Activated naive CD8-positive, alpha-beta T cell treated with anti-CD3 and anti-CD28 coated beads, Interleukin-2, amount 50 U/mL, for 24 hours (primary cell): Measurements from ENCODE around the gene NKX2-2.
A peak's percentile ranks its signal among the peaks of the same experiment; 100 is the strongest.

ENCODE experiments used
- ATAC-seq: fragments of 150-1000 bp; cut with Tn5 transposase; one replicate; pipeline ENCODE4 v1.10.0; 2021
- DNase-seq: peaks from one replicate; pipeline ENCODE4 v3.0.0; 2021
- H3K27ac Mint-ChIP-seq: one replicate; pipeline ENCODE4 v1.8.0; 2021; ENCODE audit warnings: mild to moderate bottlenecking, mixed read lengths
- H3K27me3 Mint-ChIP-seq: one replicate; pipeline ENCODE4 v1.8.0; 2021; ENCODE audit warnings: mixed read lengths
- H3K36me3 Mint-ChIP-seq: one replicate; pipeline ENCODE4 v1.8.0; 2021; ENCODE audit warnings: low read depth, mixed read lengths
- H3K4me1 Mint-ChIP-seq: one replicate; pipeline ENCODE4 v1.8.0; 2021; ENCODE audit warnings: mixed read lengths
- H3K4me3 Mint-ChIP-seq: one replicate; pipeline ENCODE4 v1.8.0; 2021; ENCODE audit warnings: mild to moderate bottlenecking, moderate library complexity, mixed read lengths
- H3K9me3 Mint-ChIP-seq: one replicate; pipeline ENCODE4 v1.8.0; 2021; ENCODE audit warnings: mixed read lengths

Gene NKX2-2

GRCh38 chr20:21516861-21517565 is 3.1 kb upstream of the NKX2-2 start:
- H3K4me3 Mint-ChIP-seq, result no peak overlapping the region
- no peak for DNase-seq
- no peak overlapping the region for H3K27ac Mint-ChIP-seq
- peaks cover 75% of the 10 kb centered on the region for H3K27me3 Mint-ChIP-seq
- no peaks in the 10 kb centered on the region for H3K36me3 Mint-ChIP-seq
- H3K9me3 Mint-ChIP-seq, result no peaks in the 10 kb centered on the region
- H3K4me1 Mint-ChIP-seq, result peaks cover 37% of the 10 kb centered on the region
- ATAC-seq, result no peak

DNA sequence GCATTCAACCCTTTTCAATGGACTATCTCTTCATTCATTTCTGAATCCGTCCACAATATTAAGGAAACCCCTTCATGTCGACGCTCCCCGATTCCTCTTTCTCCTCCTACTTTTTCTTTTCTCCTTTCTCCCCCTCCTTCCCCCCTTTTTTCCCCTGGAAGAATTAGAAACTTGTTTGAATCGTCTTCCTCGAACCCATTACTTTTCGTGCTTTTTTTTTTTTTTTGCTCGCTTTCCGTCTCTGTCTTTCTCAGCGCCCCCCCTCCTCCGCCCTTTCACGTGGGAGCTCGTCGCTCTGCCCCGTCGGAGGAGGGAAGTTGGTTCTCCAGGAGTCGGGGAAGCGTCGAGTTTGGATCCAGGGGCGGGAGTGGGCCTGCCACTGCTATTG is 2.3 kb upstream of the NKX2-2 start:
- Mint-ChIP-seq H3K27ac (no peak overlapping the region), H3K27me3 (peaks cover 78% of the 10 kb centered on the region), H3K4me1 (peaks cover 40% of the 10 kb centered on the region), H3K4me3 (no peak overlapping the region), H3K36me3 (no peaks in the 10 kb centered on the region), H3K9me3 (no peaks in the 10 kb centered on the region)
- ATAC-seq (no peak), DNase-seq (no peak)

DNA sequence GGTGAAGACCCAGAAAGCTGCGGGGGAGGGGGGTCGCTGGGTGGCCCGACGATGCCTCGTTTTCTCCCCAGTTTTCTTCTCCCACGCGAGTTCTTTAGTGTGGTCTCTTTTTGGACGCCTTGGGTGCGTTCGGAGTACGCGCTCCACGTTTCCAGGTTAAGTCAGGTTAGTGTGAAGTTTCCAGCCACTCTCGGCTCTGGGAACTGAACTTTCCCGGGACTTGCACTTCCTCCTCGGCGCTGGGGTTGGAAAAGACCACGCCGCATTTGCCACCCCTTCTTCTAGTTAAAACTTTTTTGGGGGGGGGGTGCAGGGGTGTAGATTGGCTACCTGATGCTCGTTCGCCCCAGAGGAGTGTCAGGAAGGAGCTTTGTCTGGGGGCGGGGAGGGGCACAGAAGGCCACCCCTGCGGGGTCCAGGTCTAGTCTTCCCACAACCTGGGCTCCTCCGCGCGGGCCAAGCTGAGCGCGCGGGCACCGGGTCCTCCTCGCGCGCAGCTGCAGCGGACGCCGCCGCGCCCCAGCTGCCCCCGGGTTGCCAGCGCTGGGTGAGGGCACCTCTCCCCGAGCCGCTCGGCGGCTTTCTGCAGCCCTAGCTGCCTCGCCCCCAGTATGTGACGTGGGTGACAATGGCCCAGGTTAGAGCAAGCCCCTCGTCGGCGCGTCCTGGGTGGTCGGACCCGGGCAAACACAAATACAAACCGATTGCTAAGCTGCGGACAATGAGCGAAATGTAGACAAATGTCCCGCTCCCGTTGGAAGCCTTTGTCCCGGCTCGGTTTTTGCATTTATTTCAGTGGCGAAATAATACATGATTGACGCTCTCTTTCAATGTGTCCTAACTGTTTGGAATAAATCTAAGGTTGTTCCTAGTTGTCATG is 1.7 kb upstream of the NKX2-2 start:
- Mint-ChIP-seq H3K4me1 (peaks cover 36% of the 10 kb centered on the region), H3K27me3 (peaks cover 75% of the 10 kb centered on the region), H3K9me3 (no peaks in the 10 kb centered on the region), H3K4me3 (no peak overlapping the region), H3K36me3 (no peaks in the 10 kb centered on the region), H3K27ac (no peak overlapping the region)
- peak; percentile 5 for DNase-seq
- no peak for ATAC-seq

GRCh38 chr20:21514553-21515251 is 838 bp upstream of the NKX2-2 start:
- H3K27ac Mint-ChIP-seq, result no peak overlapping the region
- ATAC-seq, result no peak
- no peaks in the 10 kb centered on the region for H3K36me3 Mint-ChIP-seq
- H3K4me3 Mint-ChIP-seq, result peak overlapping the region; percentile 32
- peaks cover 73% of the 10 kb centered on the region for H3K27me3 Mint-ChIP-seq
- DNase-seq, result no peak
- no peaks in the 10 kb centered on the region for H3K9me3 Mint-ChIP-seq
- peaks cover 39% of the 10 kb centered on the region for H3K4me1 Mint-ChIP-seq

GRCh38 chr20:21513181-21513663 is 642 bp downstream of the NKX2-2 start:
- DNase-seq (peak; percentile 5), ATAC-seq (no peak)
- Mint-ChIP-seq H3K27me3 (peaks cover 72% of the 10 kb centered on the region), H3K4me3 (peak overlapping the region; percentile 36), H3K9me3 (no peaks in the 10 kb centered on the region), H3K4me1 (peaks cover 43% of the 10 kb centered on the region), H3K27ac (no peak overlapping the region), H3K36me3 (no peaks in the 10 kb centered on the region)

GRCh38 chr20:21512634-21513180 is 1.2 kb downstream of the NKX2-2 start:
- DNase-seq (no peak), ATAC-seq (no peak)
- Mint-ChIP-seq H3K36me3 (no peaks in the 10 kb centered on the region), H3K4me3 (peak overlapping the region; percentile 38), H3K4me1 (peaks cover 41% of the 10 kb centered on the region), H3K27me3 (peaks cover 72% of the 10 kb centered on the region), H3K27ac (no peak overlapping the region), H3K9me3 (no peaks in the 10 kb centered on the region)

DNA sequence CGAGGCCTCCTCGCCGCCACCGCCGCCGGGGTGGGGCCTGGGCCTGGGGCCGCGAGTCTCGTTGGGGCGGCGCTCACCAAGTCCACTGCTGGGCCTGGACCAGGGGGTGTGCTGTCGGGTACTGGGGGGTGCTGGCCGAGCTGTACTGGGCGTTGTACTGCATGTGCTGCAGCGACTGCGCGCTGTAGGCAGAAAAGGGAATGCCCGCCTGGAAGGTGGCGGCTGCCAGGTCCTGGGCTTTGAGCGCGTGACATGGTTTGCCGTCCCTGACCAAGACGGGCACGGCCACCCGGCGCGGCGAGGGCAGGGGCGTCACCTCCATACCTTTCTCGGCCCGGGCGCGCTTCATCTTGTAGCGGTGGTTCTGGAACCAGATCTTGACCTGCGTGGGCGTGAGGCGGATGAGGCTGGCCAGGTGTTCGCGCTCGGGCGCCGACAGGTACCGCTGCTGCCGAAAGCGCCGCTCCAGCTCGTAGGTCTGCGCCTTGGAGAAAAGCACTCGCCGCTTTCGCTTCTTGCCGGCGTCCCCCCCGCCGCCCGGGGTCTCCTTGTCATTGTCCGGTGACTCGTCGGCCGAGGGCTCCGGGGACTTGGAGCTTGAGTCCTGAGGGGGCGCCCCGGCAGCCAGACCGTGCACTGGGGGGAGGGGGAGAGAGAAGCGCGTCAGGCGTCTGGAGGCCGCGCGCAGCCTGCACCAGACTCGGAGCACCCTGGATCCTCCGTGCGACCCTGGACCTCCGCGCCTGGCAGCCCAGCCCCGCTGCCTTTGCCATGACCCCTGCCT is 1.8 kb downstream of the NKX2-2 start:
- DNase-seq (peak; percentile 13), ATAC-seq (no peak)
- peaks cover 72% of the 10 kb centered on the region for H3K27me3 Mint-ChIP-seq
- peaks cover 38% of the 10 kb centered on the region for H3K4me1 Mint-ChIP-seq
- H3K36me3 Mint-ChIP-seq, result no peaks in the 10 kb centered on the region
- no peak overlapping the region for H3K27ac Mint-ChIP-seq
- no peaks in the 10 kb centered on the region for H3K9me3 Mint-ChIP-seq
- peak overlapping the region; percentile 38 for H3K4me3 Mint-ChIP-seq

GRCh38 chr20:21511485-21511849 is 2.4 kb downstream of the NKX2-2 start:
- Mint-ChIP-seq H3K4me1 (peaks cover 36% of the 10 kb centered on the region), H3K4me3 (peak overlapping the region; percentile 45)
- no peak for ATAC-seq

GRCh38 chr20:21510414-21511384 is 3.2 kb downstream of the NKX2-2 start:
- DNase-seq, result peak; percentile 14
- Mint-ChIP-seq H3K4me1 (peaks cover 33% of the 10 kb centered on the region), H3K4me3 (peak overlapping the region; percentile 71), H3K27ac (no peak overlapping the region), H3K36me3 (no peaks in the 10 kb centered on the region), H3K27me3 (peaks cover 66% of the 10 kb centered on the region), H3K9me3 (no peaks in the 10 kb centered on the region)
- no peak for ATAC-seq

More at GRCh38 chr20:21511485-21511849, 2.4 kb downstream of the NKX2-2 start:
- H3K36me3 Mint-ChIP-seq, result no peaks in the 10 kb centered on the region
- no peak overlapping the region for H3K27ac Mint-ChIP-seq
- no peak for DNase-seq
- no peaks in the 10 kb centered on the region for H3K9me3 Mint-ChIP-seq
- H3K27me3 Mint-ChIP-seq, result peaks cover 72% of the 10 kb centered on the region

- DNase-seq (peak; percentile 11), ATAC-seq (no peak)
- peaks cover 38% of the 10 kb centered on the region for H3K4me1 Mint-ChIP-seq
- peaks cover 72% of the 10 kb centered on the region for H3K27me3 Mint-ChIP-seq
- H3K9me3 Mint-ChIP-seq, result no peaks in the 10 kb centered on the region
- H3K4me3 Mint-ChIP-seq, result peak overlapping the region; percentile 71
- H3K36me3 Mint-ChIP-seq, result no peaks in the 10 kb centered on the region
- no peak overlapping the region for H3K27ac Mint-ChIP-seq
These were observed 4.1 kb downstream of the NKX2-2 start for GRCh38 chr20:21509597-21510371.

GRCh38 chr20:21509079-21509596 is 4.7 kb downstream of the NKX2-2 start:
- DNase-seq, result peak; percentile 7
- H3K4me1 Mint-ChIP-seq, result peaks cover 34% of the 10 kb centered on the region
- no peak overlapping the region for H3K27ac Mint-ChIP-seq

More at GRCh38 chr20:21509079-21509596, 4.7 kb downstream of the NKX2-2 start:
- peaks cover 73% of the 10 kb centered on the region for H3K27me3 Mint-ChIP-seq
- no peak for ATAC-seq
- no peaks in the 10 kb centered on the region for H3K9me3 Mint-ChIP-seq
- H3K4me3 Mint-ChIP-seq, result peak overlapping the region; percentile 36
- H3K36me3 Mint-ChIP-seq, result no peaks in the 10 kb centered on the region
